Measurements from ENCODE around the gene CD2BP2. TPM values are rescaled to one million over a fixed set of nuclear protein-coding genes. Genes with fewer than 3 reads are reported as not detected.

CD2BP2 gene
- total RNA-seq, 4 donors from 2014 or later, result 31.8 to 42.7 (median 36.1) TPM

- Histone ChIP-seq H3K4me3 (no peak overlapping the region), H3K36me3 (peaks cover 3 to 71% (median 4%) of the 10 kb centered on the region in 3 donors), H3K9me3 (no peaks in the 10 kb centered on the region), H3K27ac (no peak overlapping the region), H3K27me3 (no peaks in the 10 kb centered on the region), H3K4me1 (peaks cover 0 to 27% (median 7%) of the 10 kb centered on the region in 4 donors)
- DNase-seq (ENCODE audit: low spot score in 2 of 2), result no peak
- WGBS, 2 donors, result 85 to 86% methylated on average over 21 to 28 of the region's 28 CpGs
- TF ChIP-seq CTCF (IDR thresholded peaks at IDR 0.05), result no peak
- no peak for TF ChIP-seq EP300 (IDR thresholded peaks at IDR 0.05)
- no peak for TF ChIP-seq POLR2A (IDR thresholded peaks at IDR 0.05)
Measured at GRCh38 chr16:30358990-30359870, 4.1 kb upstream of the CD2BP2 start.

GRCh38 chr16:30358577-30358936 is 3.4 kb upstream of the CD2BP2 start:
- peaks cover 0 to 34% (median 14%) of the 10 kb centered on the region in 4 donors for H3K4me1 ChIP-seq
- no peak overlapping the region for H3K27ac ChIP-seq
- no peak for TF ChIP-seq CTCF (IDR thresholded peaks at IDR 0.05)
- TF ChIP-seq POLR2A (IDR thresholded peaks at IDR 0.05), result no peak
- TF ChIP-seq EP300 (IDR thresholded peaks at IDR 0.05), result no peak
- H3K4me3 ChIP-seq, result no peak overlapping the region
- H3K36me3 ChIP-seq, result peaks cover 3 to 69% (median 7%) of the 10 kb centered on the region in 3 donors
- no peak for DNase-seq (ENCODE audit: low spot score in 2 of 2)
- H3K9me3 ChIP-seq, result no peaks in the 10 kb centered on the region
- no peaks in the 10 kb centered on the region for H3K27me3 ChIP-seq
- 85 to 100% methylated on average over 3 to 9 of the region's 9 CpGs for WGBS, 2 donors

GRCh38 chr16:30357715-30358576 is 2.8 kb upstream of the CD2BP2 start:
- WGBS, 2 donors, result 83 to 86% methylated on average over 37 of the region's 37 CpGs
- no peak overlapping the region for H3K27ac ChIP-seq
- peaks cover 0 to 40% (median 18%) of the 10 kb centered on the region in 4 donors for H3K4me1 ChIP-seq
- H3K36me3 ChIP-seq, result peaks cover 3 to 69% (median 12%) of the 10 kb centered on the region in 3 donors
- no peaks in the 10 kb centered on the region for H3K27me3 ChIP-seq
- H3K9me3 ChIP-seq, result no peaks in the 10 kb centered on the region
- TF ChIP-seq EP300 (IDR thresholded peaks at IDR 0.05) (no peak), CTCF (IDR thresholded peaks at IDR 0.05) (no peak), POLR2A (IDR thresholded peaks at IDR 0.05) (no peak)
- no peak for DNase-seq (ENCODE audit: low spot score in 2 of 2)
- no peak overlapping the region for H3K4me3 ChIP-seq

GRCh38 chr16:30357085-30357714 is 2.1 kb upstream of the CD2BP2 start:
- Histone ChIP-seq H3K27ac (peak overlapping the region in 1 of 4 donors; percentile 97), H3K9me3 (no peaks in the 10 kb centered on the region), H3K27me3 (no peaks in the 10 kb centered on the region), H3K36me3 (peaks cover 3 to 69% (median 12%) of the 10 kb centered on the region in 3 donors), H3K4me3 (no peak overlapping the region), H3K4me1 (peaks cover 0 to 48% (median 24%) of the 10 kb centered on the region in 4 donors)
- TF ChIP-seq POLR2A (IDR thresholded peaks at IDR 0.05) (no peak), CTCF (IDR thresholded peaks at IDR 0.05) (no peak), EP300 (IDR thresholded peaks at IDR 0.05) (no peak)
- 64 to 74% methylated on average over 5 of the region's 5 CpGs for WGBS, 2 donors
- DNase-seq (ENCODE audit: low spot score in 2 of 2), result no peak

Data from tibial nerve (tissue), 4 donors.